ENCODE data around the gene ARHGAP8. TPM values are rescaled to one million over a fixed set of nuclear protein-coding genes. Genes with fewer than 3 reads are reported as not detected.

The ARHGAP8 gene
- not detected in 2 replicates for polyA plus RNA-seq

DNA sequence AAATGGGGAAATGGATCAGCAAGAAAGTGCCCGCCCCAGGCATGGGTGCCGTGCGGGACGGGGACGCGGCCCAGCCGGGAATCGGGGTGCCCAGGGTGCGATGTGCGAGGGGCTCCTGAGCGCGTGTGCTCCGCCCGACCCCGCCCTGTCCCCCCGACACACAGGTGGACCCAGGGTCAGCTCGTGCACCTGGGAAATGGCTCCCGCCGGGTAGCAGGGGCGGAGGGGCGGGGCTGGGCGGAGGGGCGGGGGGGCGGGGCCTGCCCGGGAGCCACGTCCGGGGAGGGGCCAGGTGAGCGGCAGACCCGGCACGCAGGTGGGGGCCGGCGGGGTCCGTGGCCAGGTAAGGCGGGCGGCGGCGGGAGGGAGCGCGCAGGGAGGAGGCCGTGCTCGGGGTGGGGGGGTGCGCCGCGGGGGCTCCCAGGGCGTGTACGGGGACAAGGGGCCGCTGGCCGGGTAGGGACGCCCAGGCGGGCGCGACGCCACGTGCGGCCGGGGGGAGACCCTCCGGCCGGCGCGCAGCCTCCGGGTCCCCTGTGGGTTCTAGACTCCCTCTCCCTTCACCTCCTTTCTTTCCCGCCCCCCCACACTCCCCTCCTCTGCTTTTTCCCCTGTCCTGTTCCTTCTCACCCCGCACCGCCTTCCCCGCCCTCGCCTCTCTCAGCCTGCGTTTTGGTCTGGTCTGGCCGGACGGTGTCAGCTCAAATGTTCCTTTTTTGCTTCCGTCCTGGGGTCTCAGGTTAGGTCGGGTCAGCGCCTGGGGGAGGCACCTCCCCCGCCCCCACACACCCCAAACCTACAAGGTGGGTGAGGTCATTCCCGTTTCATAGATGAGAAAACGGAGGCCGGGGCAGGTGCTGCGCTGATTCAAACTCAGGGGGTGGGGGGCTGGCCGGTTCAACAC lies at the start of gene ARHGAP8:
ARHGAP8 (plus strand) TSS at position 291 of the 904 bp plus-strand sequence. CDS start 33,953 bp downstream, outside the sequence.

Other genes starting within 250 kb of the ARHGAP8 start
- gene PRR5, start 50.4 kb upstream of the ARHGAP8 start, polyA plus RNA-seq: 0.50 and 1.5 TPM in 2 replicates

All from Purkinje cell (primary cell).